Cerebellar nuclear complex (tissue), 1 donor: ENCODE results near the gene CANT1.
"Not testable (repeated sequence)": the region's sequence is repeated elsewhere in the genome, so short reads cannot be mapped to it uniquely, and the experiment has no call there.

ENCODE experiments used
- DNase-seq, 2 experiments: peaks; one replicate each; lab custom pipeline; 2025; lab: John Stamatoyannopoulos, UW

Gene CANT1

GRCh38 chr17:78958641-78959127 lies 50.9 kb downstream of the CANT1 start:
- DNase-seq, result no peak

GRCh38 chr17:78957128-78957527 lies 52.4 kb downstream of the CANT1 start:
- no peak for DNase-seq

GRCh38 chr17:78956254-78956653 lies 53.3 kb downstream of the CANT1 start:
- no peak for DNase-seq

GRCh38 chr17:78954684-78955083 lies 54.9 kb downstream of the CANT1 start:
- no peak for DNase-seq

- no peak for DNase-seq
Measured at GRCh38 chr17:78953356-78954350, 55.9 kb downstream of the CANT1 start.

GRCh38 chr17:78952706-78953105 lies 56.9 kb downstream of the CANT1 start:
- DNase-seq, result no peak

- no peak for DNase-seq
Measured at GRCh38 chr17:78951967-78952551, 57.5 kb downstream of the CANT1 start.

- no peak for DNase-seq
Measured at GRCh38 chr17:78950870-78951269, 58.7 kb downstream of the CANT1 start.

GRCh38 chr17:78947235-78948149 lies 62.1 kb downstream of the CANT1 start:
- no peak for DNase-seq

GRCh38 chr17:78946631-78947030 lies 62.9 kb downstream of the CANT1 start:
- no peak for DNase-seq

- DNase-seq, result no peak
Measured at GRCh38 chr17:78946131-78946530, 63.4 kb downstream of the CANT1 start.

GRCh38 chr17:78945455-78945854 lies 64.1 kb downstream of the CANT1 start:
- not testable (repeated sequence) for DNase-seq

GRCh38 chr17:78944956-78945355 lies 64.6 kb downstream of the CANT1 start:
- DNase-seq, result no peak

GRCh38 chr17:78944026-78944425 lies 65.5 kb downstream of the CANT1 start:
- DNase-seq, result no peak
